Ecto neural progenitor cell (in vitro differentiated cells): Measurements from ENCODE around the gene EVI5.
"Not testable (repeated sequence)": the region's sequence is repeated elsewhere in the genome, so short reads cannot be mapped to it uniquely, and the experiment has no call there.

Experiments
- DNase-seq: peaks from one replicate; pipeline ENCODE4 v3.0.0-alpha.2; 2018; ENCODE audit warnings: low spot score

Gene EVI5

DNA sequence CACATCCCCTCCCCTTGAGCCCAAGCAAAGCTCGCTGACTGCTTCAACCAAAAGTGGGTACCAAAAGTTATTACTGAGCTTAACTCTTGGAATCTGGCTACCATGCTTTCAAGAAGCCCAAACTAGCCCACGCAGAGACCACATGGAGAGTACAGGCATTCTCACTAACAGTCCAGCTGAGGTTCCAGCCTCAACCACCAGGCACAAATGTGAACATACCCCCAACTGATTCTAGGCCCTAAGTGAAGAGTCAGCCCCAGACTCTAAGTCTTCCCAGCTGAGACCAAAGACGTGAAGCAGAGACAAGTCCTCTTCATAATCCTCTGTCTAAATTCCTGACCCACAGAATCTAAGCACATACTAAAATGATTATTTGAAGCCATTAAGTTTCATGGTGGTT, 36.8 kb downstream of the EVI5 start:
- DNase-seq = no peak

DNA sequence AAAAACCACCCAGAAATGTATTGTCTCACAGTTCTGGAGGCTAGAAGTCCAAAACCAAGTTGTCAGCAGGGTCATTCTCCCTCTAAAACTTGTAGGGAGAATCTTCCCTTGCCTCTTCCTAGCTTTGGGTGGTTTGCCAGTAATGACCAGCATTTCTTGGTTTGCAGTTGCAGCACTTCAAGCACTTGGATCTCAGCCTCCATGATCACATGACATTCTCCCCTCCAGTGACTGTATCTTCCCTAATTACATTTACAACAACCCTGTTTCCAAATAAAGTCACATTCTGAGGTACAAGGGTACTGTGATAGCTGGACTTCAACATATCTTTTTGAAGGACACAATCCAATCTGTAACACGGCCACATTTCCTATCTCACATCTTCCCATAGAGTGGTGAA, 37.2 kb downstream of the EVI5 start:
- DNase-seq = no peak

DNA sequence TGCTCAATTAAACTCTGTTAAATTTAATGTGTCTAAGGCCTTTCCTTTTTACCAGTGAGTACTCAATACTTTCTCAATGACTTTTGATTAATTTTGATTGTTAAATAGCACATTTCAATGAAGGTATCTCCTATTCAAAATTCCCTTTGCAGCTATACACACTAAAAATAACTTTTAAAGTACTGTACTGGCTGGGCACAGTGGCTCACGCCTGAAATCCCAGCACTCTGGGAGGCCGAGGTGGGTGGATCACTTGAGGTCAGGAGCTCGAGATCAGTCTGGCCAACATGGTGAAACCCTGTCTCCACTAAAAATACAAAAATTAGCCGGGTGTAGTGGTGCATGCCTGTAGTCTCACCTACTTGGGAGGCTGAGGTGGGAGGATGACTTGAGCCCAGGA, 38.7 kb downstream of the EVI5 start:
- DNase-seq = not testable (repeated sequence)

DNA sequence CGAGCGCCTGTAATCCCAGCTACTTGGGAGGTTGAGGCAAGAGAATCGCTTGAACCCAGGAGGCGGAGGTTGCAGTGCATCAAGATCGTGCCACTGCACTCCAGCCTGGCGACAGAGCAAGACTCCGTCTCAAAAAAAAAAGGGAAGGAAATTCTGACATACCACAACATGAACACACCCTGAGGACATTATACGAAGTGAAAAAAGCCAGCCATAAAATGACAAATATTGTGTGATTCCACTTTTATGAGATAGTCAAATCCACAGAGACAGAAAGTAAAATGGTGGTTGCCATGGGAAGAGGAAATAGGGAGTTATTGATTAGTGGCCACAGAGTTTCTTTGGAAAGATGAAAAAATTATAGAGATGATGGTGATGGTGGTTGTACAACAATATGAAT, 41.7 kb downstream of the EVI5 start:
- DNase-seq = no peak

DNA sequence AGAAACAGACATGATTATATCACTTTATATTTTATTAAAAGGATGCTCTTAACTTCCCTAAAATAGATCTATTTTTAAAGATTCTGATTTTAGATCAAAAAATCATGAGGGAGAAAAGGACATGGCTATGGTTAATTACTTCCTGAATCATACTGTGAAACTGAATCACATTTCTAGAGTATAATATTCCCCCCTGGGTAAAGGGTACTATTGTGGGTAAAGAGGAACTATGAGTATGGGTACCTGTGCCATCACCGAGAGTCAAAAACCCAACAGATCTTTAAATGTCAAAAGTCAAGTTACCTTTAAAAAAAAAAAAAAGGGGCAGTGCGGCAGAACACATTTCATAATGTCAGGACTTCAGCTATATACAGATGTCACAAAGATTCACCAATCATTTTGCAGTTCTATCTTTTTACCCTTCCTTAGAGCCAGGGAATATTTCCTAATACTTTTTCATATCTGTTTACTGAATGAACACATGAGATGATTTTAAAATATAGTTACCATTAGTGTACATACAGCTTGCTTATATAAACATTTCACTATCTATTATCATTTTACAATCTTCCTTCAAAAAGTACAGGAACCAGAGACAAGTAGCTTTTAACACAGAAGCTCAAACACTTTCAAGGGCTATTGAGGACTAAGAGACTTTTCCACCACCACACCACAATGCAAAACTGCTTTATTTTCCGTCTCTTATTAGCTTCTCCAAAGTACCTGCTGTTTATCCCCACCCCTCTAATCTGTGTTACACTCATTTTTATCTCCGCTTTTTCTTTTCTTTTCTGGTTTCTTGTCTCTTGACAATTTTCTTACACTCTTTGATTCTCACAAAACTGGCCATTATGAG, 45.0 kb downstream of the EVI5 start:
- DNase-seq = no peak

DNA sequence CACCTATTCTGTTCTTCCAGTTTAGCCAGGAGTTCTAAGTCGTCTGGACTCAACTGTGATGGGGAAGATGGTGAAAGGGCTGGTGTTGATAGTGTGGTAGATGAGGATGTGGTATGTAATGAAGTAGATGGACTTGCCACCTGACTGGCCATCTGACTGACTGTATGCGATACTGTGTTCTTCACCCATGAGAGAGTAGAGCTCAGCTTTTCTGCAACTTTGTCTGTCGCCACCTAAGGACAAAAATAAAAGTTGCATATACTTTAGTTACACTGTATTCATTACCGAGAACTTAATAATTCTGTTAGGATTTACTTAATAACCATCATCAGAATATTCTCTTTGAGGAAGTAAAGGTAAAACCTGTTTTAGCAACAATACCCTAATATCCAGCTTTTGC, 48.5 kb downstream of the EVI5 start:
- DNase-seq = no peak

DNA sequence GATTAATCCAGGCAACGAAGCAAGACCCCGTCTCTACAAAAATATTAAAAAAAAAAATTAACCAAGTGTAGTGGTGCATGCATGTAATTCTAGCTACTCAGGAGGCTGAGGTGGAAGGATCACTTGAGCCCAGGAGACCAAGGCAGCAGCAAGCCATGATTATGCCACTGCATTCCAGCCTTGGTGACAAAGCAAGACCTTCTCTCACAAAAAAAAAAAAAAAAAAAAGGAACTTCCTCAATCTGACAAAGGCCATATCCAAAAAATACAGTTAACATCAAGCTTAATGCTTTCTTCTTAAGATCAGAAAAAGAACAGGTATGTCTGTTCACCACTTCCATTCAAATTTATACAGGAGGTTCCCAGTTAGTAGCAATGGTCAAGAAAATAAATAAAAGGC, 54.4 kb downstream of the EVI5 start:
- no peak for DNase-seq

DNA sequence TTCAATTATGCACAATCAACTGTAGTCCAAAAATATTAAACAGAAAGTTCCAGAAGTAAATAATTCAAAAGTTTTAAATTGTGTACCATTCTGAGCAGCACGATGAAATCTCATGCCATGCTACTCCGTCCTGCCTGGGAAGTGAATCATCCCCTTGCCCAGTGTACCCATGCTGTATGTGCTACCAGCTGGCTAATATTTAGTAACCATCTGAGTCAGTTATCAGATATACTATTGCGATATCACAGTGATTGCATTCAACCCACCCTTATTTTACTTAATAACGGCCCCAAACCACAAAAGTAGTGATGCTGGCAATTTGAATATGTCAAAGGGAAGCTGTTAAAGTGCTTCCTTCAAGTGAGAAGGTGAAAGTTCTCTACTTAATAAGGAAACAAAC, 56.2 kb downstream of the EVI5 start:
- DNase-seq = no peak

DNA sequence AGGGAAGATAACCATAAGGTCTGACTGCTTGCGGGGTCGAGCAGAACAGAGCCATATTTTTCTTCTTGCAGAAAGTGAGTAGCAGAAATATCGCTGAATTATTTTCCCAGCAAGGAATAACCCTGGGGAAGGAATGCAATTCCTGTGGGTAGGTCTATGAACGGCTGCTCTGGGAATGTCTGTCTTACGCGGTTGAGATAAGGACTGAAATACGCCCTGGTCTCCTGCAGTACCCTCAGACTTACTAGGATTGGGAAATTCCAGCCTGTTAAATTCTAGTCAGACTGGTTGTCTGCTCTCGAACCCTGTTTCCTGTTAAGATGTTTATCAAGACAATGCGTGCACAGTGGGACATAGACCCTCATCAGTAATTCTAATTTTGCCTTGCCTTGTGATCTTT, 61.2 kb downstream of the EVI5 start:
- not testable (repeated sequence) for DNase-seq

DNA sequence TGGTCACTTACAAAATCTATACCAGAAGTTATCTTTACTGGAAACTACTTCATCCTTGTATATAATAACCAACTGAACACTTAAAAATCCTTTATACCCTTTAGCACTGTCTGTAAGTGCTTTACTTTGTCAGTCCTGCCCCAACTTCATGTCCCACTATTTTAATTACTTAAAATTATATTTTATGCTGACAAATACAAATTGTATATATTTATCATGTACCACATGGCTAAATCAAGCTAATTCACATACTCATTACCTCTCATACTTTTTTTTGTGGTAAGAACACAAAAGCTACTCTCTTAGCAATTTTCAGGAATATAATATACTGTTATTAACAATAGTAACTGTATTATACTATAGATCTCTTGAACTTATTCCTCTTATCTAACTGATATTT, 63.0 kb downstream of the EVI5 start:
- DNase-seq = no peak

DNA sequence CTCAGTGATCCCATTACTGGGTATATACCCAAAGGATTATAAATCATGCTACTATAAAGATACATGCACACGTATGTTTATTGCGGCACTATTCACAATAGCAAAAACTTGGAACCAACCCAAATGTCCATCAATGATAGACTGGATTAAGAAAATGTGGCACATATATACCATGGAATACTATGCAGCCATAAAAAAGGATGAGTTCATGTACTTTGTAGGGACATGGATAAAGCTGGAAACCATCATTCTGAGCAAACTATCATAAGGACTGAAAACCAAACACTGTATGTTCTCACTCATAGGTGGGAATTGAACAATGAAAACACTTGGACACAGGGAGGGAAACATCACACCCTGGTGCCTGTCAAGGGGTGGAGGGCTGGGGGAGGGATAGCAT, 63.8 kb downstream of the EVI5 start:
- DNase-seq = not testable (repeated sequence)

DNA sequence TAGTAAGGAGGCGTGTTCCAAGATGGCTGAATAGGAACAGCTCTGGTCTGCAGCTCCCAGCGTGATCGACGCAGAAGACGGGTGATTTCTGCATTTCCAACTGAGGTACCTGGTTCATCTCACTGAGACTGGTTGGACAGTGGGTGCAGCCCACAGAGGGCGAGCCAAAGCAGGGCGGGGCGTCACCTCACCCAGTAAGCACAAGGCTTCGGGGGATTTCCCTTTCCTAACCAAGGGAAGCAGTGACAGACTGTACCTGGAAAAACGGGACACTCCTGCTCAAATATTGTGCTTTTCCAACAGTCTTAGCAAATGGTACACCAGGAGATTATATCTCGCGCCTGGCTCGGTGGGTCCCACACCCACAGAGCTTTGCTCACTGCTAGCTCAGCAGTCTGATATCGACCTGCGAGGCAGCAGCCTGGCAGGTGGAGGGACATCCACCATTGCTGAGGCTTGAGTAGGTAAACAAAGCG, 69.4 kb downstream of the EVI5 start:
- not testable (repeated sequence) for DNase-seq

DNA sequence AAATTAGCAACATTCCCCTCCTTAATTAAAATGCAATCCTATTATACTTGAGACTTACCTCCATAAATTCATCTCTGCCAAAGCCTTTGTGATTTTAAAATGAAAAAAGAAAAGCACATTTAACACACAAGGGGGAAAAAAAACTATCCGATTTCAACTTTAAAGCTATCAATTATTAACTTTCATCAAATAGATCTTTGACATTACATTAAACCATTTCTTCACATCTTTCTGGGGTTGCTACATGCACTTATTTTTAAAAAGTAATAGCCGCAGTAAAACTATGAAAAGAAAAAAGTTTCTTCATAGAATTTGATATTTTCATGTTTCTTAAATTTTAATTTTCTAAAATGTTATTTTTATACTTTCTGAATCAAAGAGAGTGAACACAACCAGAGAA, 71.0 kb downstream of the EVI5 start:
- DNase-seq = no peak

DNA sequence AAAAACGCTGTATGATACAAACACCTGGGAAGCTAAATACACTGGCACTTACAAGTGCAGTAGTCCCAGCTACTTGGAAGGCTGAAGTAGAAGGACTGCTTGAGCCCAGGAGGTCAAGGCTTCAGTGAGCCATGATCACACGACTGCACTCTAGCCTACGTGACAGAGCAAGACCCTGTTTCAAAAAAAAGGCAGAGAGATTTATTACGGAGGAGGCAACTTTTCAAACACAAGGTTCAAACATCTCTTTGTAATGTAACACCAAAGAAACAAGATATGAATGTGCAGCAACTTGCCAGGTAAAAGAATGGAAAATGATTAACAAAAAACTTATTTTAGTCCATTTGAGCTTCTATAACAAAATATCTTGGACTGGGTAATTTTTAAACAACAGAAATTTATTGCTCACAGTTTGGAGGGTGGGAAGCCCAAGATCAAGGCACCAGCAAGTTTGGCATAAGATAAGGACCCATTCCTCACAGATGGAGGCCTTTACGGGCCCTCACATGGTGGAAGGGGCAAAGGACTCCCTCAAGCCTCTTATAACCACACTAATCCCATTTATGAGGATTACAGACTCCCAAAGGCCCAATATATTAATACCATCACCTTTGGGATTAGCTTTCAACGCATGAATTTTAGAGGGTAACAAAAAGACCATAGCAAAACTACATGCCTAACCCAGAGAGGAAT, 73.3 kb downstream of the EVI5 start:
- no peak for DNase-seq

DNA sequence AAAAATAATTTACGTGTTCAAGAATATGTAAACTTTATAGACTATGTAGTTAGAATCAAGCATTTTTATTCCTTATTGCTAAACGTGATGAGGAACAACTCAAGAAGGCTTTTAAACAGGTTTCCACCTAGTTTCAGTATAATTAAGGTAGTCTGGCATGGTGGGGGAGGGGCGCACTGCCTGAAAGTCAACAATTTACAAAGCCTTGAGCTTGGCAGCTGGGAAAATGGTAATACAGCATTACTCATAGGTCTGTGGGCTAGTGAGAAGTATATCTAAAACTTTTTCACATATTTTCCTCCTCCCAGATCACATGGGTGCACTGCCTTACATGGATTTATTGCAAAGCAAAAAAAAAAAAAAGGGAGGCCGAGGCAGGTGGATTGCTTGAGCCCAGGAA, 75.2 kb downstream of the EVI5 start:
- no peak for DNase-seq

DNA sequence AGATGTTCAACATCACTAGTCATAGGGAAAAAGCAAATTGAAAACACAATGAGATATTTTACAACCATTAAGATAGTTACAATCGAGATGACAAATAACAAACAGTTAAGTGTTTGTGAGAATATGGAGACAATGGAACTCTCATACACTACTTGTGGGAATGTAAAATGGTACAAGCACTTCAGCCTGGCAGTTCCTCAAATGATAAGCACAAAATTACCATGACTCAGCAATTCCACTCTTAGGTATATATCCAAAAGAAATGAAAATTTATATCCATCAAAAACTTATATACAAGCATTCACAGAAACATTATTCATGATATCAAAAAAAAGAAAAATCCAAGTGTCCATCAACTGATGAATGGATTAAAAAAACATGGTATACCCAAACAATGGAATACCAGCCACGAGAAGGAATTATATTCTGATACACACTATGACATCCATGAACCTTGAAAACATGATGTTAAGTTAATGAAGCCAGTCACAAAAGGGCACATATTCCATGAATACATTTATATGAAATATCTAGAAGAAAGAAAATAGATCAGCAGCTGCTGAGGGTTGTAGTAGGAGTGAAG, 76.4 kb downstream of the EVI5 start:
- no peak for DNase-seq

DNA sequence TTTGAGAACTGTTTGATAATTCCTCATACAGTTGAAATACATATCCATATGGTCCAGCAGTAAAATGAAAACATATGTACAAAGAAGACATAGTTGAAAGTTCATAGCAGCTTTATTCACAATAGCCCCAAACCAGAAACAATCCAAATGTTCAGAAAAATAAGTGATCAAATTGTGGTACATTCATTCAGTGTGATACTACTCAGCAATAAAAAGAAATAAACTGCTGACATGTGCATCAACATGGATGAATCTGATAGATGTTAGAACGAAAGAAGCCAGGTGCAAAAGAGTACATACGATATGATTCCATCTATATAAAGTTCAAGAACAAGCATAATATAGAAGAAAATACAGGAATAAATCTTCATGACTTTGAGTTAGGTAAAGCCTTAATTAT, 77.2 kb downstream of the EVI5 start:
- DNase-seq = no peak

DNA sequence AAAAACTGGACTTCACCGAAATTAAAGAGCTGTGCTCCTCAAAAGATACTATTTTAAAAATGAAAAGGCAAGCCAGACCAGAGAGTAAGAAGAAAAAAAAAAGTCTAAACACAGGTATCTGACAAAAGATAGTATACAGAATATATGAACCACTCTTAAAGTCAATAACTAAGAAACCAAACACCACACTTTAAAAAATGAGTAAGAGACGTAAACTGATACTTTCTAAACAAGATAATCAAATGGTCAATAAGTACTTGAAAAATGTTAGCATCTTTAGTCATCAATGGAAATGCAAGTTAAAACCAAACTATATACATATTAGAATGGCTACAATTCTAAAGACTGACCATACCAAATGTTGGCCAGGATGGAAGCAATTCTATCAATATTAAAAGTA, 77.6 kb downstream of the EVI5 start:
- no peak for DNase-seq

DNA sequence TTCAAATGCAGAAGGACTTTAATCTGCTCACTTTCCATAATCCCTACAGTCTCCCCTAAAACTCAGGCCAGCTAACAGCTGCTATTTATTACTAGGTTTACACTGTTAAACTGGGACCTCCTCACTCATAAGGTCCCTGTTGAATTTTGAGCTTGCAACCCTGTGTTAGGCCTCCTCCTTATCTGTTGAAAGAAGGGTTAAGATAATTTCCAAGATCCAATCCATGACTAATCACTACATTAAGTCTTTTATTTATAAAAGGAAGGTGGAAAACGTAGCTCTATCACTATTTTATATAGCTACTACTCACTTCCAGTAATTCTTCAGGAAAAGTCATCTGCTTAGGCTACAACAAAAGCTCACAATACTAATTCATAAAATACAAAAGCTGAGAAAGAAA, 79.5 kb downstream of the EVI5 start:
- DNase-seq = no peak

DNA sequence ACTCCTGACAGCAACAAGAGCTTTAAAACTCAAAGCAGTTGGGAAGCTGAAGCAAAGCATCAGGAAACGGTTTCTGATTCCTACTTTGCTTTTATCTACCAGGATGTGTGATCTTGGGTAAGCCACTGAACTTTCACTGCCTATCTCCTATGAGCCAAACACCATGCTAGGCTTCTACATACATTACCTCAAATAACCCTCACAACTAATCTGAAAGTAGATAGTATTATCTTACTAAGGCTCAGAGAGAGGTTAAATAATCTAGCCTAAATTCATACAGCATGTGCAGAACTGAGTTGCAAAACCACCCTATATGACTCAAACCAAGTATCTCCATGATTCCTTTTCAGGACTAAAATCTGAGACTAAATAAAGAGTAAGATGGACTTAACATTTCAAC, 83.8 kb downstream of the EVI5 start:
- DNase-seq = no peak

DNA sequence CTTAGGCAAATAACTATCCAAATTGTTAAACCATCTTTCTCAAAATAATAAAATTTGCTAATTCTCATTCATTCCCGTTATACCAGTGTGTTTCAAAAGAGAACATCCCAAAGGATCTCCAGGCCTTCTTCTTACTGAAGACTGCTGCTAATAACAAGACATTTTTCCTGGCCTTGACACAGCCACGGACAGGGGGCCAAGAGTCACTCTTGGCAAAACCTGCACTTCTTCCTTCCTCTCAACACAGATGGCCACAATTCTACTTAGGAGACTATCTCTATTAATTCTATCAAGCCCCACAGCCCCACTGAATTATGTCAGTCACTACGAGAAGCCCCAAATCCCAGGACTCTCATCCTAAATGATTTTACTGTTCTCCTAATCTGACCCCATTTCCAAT, 86.0 kb downstream of the EVI5 start:
- no peak for DNase-seq

DNA sequence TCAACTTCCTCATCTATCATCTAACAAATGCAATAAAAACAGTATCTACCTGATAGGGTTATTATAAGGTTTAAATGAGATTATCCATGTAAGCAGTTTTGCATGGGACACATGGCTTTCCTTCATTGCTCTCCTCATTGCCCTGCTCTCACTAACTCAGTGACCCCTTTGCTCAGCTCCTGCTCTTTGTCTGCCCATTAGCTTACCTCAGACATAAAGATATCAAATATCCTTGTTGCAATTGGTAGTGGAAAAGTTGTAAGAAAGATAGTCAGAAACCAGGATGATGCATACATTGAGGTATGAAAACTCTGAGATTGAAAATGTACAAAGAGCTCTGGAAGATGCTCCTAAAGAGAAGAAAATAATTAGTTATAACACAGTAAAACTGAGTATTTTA, 89.8 kb downstream of the EVI5 start:
- no peak for DNase-seq

DNA sequence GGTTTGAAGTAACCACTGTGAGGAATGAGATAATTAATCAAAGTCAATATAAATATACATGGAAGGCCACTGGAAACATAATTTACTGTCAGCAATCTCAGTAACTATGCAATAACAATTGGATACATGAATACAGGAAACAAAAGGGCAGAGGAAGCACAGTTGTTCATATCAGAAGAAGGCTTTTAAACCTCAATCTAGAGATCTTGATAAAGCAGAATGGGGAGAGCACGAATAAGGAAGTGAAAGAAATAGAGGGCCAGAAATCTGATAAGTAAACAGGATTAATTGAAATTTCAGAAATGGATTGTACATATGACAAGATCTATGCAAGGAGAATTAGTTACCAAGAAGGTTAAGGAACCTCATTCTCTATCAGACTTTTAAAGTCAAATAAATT, 93.0 kb downstream of the EVI5 start:
- no peak for DNase-seq
